NCI-H146 treated with DMSO at 0.1 percent for 48 hours (cell line): ENCODE results near the gene CD300A.

ENCODE experiments used
- DNase-seq: peaks from one replicate; lab custom pipeline; 2025; ENCODE audit not compliant: unreplicated experiment; lab: John Stamatoyannopoulos, UW

CD300A gene

GRCh38 chr17:74439691-74440567, 26.5 kb upstream of the CD300A start:
- no peak for DNase-seq

- DNase-seq = no peak
These were observed 24.9 kb upstream of the CD300A start for GRCh38 chr17:74441537-74441936.

- no peak for DNase-seq
These were observed 24.2 kb upstream of the CD300A start for GRCh38 chr17:74442291-74442669.

- no peak for DNase-seq
These were observed 23.5 kb upstream of the CD300A start for GRCh38 chr17:74442670-74443515.

- DNase-seq = no peak
These were observed 22.7 kb upstream of the CD300A start for GRCh38 chr17:74443516-74444296.

- no peak for DNase-seq
These were observed 22.0 kb upstream of the CD300A start for GRCh38 chr17:74444406-74444805.

- DNase-seq = no peak
These were observed 21.3 kb upstream of the CD300A start for GRCh38 chr17:74445158-74445557.

GRCh38 chr17:74446551-74447500, 19.6 kb upstream of the CD300A start:
- no peak for DNase-seq

- no peak for DNase-seq
These were observed 18.7 kb upstream of the CD300A start for GRCh38 chr17:74447628-74448159.

- no peak for DNase-seq
These were observed 17.7 kb upstream of the CD300A start for GRCh38 chr17:74448756-74449155.

- DNase-seq = no peak
These were observed 17.1 kb upstream of the CD300A start for GRCh38 chr17:74449306-74449705.

GRCh38 chr17:74449773-74450172, 16.7 kb upstream of the CD300A start:
- no peak for DNase-seq

GRCh38 chr17:74450231-74450630, 16.2 kb upstream of the CD300A start:
- DNase-seq = no peak

- no peak for DNase-seq
These were observed 15.5 kb upstream of the CD300A start for GRCh38 chr17:74450925-74451403.

- DNase-seq = no peak
These were observed 14.9 kb upstream of the CD300A start for GRCh38 chr17:74451557-74451956.

- no peak for DNase-seq
These were observed 14.2 kb upstream of the CD300A start for GRCh38 chr17:74452033-74452840.

GRCh38 chr17:74452841-74453661, 13.4 kb upstream of the CD300A start:
- DNase-seq = no peak

GRCh38 chr17:74453665-74454196, 12.7 kb upstream of the CD300A start:
- DNase-seq = no peak
